Measurements from ENCODE around the gene PPT1. TPM values are rescaled to one million over a fixed set of nuclear protein-coding genes. Genes with fewer than 3 reads are reported as not detected.
"Not testable (repeated sequence)": the region's sequence is repeated elsewhere in the genome, so short reads cannot be mapped to it uniquely, and the experiment has no call there.

Gene PPT1
- total RNA-seq, 1 donor = 70.8 TPM

- no peak for TF ChIP-seq CTCF (IDR thresholded peaks at IDR 0.05; ENCODE audit: insufficient read depth, low read depth, low read length)
- H3K4me3 ChIP-seq (ENCODE audit: low read depth, low read length) = peak within 1 kb of the TSS; percentile 93
- peak; percentile 99 for DNase-seq (ENCODE audit: low read depth)
Measured at GRCh38 chr1:40040511-40041465, 56.3 kb downstream of the PPT1 start, which contains the start of gene CAP1. Gene CAP1, plus strand, starts transcription at chr1:40040729. Its CDS starts 18,618 bp downstream, at chr1:40059347.

GRCh38 chr1:40039757-40040510 is 57.1 kb downstream of the PPT1 start:
- DNase-seq (ENCODE audit: low read depth) = peak; percentile 91

DNA sequence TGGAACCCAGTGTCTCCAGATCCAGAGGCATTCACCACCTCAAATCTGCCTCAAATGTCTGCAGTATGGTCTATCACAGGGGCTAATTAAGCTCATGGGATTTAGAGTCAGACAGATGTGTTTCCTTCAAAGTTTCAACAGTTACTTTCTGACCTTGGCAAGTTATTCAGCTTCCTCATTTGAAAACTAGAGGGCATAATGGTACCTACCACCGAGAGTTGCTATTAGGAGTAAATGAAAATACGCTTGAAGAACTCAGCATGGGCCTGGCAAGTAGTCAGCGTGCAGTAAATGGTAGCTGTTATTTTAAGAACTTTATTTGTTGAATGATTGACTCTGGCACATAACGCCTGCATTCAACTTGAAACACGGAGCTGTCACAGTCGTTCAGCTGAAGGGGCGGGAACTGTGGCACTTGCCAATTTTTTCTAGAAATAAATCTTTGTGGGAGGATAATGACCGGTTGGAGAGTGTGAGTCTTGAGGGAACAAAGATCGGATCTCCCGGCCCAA is 57.8 kb downstream of the PPT1 start:
- no peak for TF ChIP-seq CTCF (IDR thresholded peaks at IDR 0.05; ENCODE audit: insufficient read depth, low read depth, low read length)

More at GRCh38 chr1:40039757-40040510, 57.1 kb downstream of the PPT1 start:
- no peak for TF ChIP-seq CTCF (IDR thresholded peaks at IDR 0.05; ENCODE audit: insufficient read depth, low read depth, low read length)
- H3K4me3 ChIP-seq (ENCODE audit: low read depth, low read length) = peak overlapping the region; percentile 93

DNA sequence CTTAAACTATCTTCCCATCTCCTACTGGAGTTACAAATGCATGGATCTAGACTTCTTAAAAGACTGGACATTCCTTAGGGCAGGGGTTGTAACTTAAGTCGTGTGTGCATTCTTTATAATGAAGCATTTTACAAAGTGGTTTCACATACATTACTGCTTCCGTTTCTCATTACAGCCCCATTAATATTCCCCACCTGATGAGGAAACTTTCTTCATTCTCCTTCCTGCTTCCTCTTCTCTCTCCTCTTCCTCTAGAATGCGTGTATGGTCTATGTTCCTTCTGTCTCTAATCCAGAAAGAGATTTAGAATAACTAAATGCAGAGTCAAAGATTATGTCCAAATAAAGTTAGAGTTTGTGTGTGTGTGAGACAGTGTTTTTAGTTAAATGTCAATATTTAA is 58.4 kb downstream of the PPT1 start:
- DNase-seq (ENCODE audit: low read depth) = no peak
- H3K4me3 ChIP-seq (ENCODE audit: low read depth, low read length) = no peak overlapping the region
- no peak for TF ChIP-seq CTCF (IDR thresholded peaks at IDR 0.05; ENCODE audit: insufficient read depth, low read depth, low read length)

More for the DNA sequence above, 57.8 kb downstream of the PPT1 start:
- peak overlapping the region; percentile 93 for H3K4me3 ChIP-seq (ENCODE audit: low read depth, low read length)
- DNase-seq (ENCODE audit: low read depth) = no peak

DNA sequence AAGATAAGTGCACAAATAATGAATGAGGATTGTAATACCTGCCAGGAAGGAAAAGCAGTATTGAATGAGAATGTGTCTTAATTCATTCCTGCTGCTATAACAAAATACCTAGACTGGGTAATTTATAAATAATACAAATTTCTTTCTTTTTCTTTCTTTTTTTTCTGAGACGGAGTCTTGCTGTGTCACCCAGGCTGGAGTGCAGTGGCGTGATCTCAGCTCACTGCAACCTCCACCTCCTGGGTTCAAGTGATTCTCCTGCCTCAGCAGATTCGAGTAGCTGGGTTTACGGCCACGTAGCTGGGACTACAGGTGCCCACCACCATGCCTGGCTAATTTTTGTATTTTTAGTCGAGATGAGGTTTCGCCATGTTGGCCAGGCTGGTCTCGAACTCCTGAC is 59.8 kb downstream of the PPT1 start:
- H3K4me3 ChIP-seq (ENCODE audit: low read depth, low read length); DNase-seq (ENCODE audit: low read depth): not testable (repeated sequence)

- no peak overlapping the region for H3K4me3 ChIP-seq (ENCODE audit: low read depth, low read length)
- no peak for TF ChIP-seq CTCF (IDR thresholded peaks at IDR 0.05; ENCODE audit: insufficient read depth, low read depth, low read length)
- peak; percentile 89 for DNase-seq (ENCODE audit: low read depth)
Measured at GRCh38 chr1:40036574-40036973, 60.5 kb downstream of the PPT1 start.

DNA sequence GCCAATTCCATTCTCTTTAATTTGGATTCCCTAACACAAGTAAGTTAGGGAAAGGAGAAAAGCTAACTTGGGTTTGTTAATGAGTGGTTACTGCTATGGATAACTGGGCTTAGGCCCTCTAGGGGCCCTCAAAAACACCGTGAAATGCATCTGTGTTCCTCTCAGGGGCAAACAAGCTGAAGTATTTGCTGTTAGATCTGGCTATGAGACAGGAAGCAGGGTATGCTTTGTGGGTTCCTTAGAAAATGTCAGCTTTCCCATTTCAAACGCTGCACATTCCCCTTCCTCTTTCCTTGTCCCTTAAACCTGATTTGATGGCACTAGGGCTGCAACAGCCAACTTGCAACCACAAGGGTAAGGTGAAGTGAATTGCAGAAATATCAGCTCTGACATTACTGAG is 62.2 kb downstream of the PPT1 start:
- DNase-seq (ENCODE audit: low read depth) = no peak
- no peak for TF ChIP-seq CTCF (IDR thresholded peaks at IDR 0.05; ENCODE audit: insufficient read depth, low read depth, low read length)
- H3K4me3 ChIP-seq (ENCODE audit: low read depth, low read length) = no peak overlapping the region

Data from fibroblast of villous mesenchyme (primary cell).